Left lung (tissue), 10 donors: ENCODE measurements around the gene ANTXRL. TPM values are rescaled to one million over a fixed set of nuclear protein-coding genes. Genes with fewer than 3 reads are reported as not detected.

Experiments
- ATAC-seq: fragments of 200-7000 bp; cut with Tn5 transposase; one replicate; pipeline ENCODE4 v1.9.1; 2020; ENCODE audit warnings: moderate library complexity
- DNase-seq, 4 donors: peaks; one replicate each; pipeline ENCODE4 v3.0.0-alpha.2; 2013 to 2020
- H3K27ac ChIP-seq, 2 donors: fragments of 200-600 bp; sonication (generic) in 1 of 2; one replicate each; pipeline versions ENCODE4 v1.5.0 to v1.8.0; 2020 to 2021
- H3K27me3 ChIP-seq, 2 donors: fragments of 200-600 bp; sonication (generic) in 1 of 2; one replicate each; pipeline versions ENCODE4 v1.5.0 to v1.8.0; 2020 to 2021
- H3K36me3 ChIP-seq, 2 donors: fragments of 200-600 bp; sonication (generic) in 1 of 2; one replicate each; pipeline versions ENCODE4 v1.5.0 to v1.8.0; 2020 to 2021
- H3K4me1 ChIP-seq, 2 donors: fragments of 200-600 bp; one replicate each; pipeline ENCODE4 v1.8.0; 2021
- H3K4me3 ChIP-seq, 2 donors: fragments of 200-600 bp; sonication (generic) in 1 of 2; one replicate each; pipeline versions ENCODE4 v1.5.0 to v1.8.0; 2020 to 2021; ENCODE audit warnings: mild to moderate bottlenecking in 1 of 2
- H3K9me3 ChIP-seq, 2 donors: fragments of 200-600 bp; sonication (generic) in 1 of 2; one replicate each; pipeline versions ENCODE4 v1.5.0 to v1.8.0; 2020 to 2021
- intact Hi-C, 2 donors: fragments of 100-400 bp; cut with DNase I; formaldehyde crosslinking; loops; one replicate each; pipeline versions ENCODE4 v1.11.2 to v1.14.2; 2022
- polyA plus RNA-seq, 6 donors: library from polyadenylated mRNA; unstranded; fragments of 120-200 nt; gene quantifications; one replicate each; pipeline ENCODE4 v1.2.1, GENCODE V29; 2013; ENCODE audit not compliant: insufficient read length in 6 of 6
- total RNA-seq, 2 donors: library from RNA; stranded (reverse); fragmentation: NEBNext Ultra II Directional; extraction: Animal tissue kit (Norgen Biotek cat#: 25700); gene quantifications; one replicate each; pipeline ENCODE4 v1.2.1, GENCODE V29; 2021
- TF ChIP-seq, protein P1 (sequence below), 2 donors: fragments of 200-600 bp; sonication (generic) in 1 of 2; IDR thresholded peaks; one replicate each; pipeline versions ENCODE4 v1.5.0 to v1.8.0; 2021; ENCODE audit warnings: antibody characterized with exemption in 2 of 2
- donor health status: DM: no; HTN: yes; CAD: no.
- donor health status: DM: no; HTN: no; CAD: no.

The ANTXRL gene
- total and polyA plus RNA-seq, 8 donors = not detected

DNA sequence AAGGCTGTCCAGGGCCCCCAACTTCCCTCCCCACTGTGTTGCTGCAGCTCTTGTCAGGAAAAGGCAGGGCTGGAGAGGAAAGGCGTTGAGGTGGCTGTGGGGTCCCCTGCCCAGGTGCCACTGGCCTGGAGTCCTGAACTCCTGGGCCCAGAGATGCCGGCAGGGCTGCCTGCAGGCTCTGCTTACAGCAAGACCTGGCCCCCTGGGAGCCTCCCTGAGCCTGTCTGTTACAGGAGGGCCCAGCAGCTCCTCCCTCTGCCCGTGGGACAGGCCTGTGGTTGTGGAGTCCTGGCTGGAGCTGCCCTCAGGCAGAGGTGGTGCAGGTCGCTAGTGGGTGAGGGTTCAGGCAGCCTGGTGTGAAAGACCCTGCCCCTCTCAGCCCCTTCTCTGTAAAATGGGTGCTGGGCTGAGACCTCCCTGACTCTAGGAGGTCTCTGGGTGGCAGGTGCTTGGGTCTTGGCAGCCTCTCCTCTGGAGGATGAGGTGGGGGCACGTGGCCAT is 9.9 kb downstream of the ANTXRL start:
- intact Hi-C loops = no loop called here
- Histone ChIP-seq H3K9me3 (no peaks in the 10 kb centered on the region), H3K4me1 (peaks cover 5 to 11% of the 10 kb centered on the region in 2 donors), H3K27ac (no peak overlapping the region), H3K4me3 (no peak overlapping the region), H3K36me3 (no peaks in the 10 kb centered on the region), H3K27me3 (no peaks in the 10 kb centered on the region)
- TF ChIP-seq, protein P1, sequence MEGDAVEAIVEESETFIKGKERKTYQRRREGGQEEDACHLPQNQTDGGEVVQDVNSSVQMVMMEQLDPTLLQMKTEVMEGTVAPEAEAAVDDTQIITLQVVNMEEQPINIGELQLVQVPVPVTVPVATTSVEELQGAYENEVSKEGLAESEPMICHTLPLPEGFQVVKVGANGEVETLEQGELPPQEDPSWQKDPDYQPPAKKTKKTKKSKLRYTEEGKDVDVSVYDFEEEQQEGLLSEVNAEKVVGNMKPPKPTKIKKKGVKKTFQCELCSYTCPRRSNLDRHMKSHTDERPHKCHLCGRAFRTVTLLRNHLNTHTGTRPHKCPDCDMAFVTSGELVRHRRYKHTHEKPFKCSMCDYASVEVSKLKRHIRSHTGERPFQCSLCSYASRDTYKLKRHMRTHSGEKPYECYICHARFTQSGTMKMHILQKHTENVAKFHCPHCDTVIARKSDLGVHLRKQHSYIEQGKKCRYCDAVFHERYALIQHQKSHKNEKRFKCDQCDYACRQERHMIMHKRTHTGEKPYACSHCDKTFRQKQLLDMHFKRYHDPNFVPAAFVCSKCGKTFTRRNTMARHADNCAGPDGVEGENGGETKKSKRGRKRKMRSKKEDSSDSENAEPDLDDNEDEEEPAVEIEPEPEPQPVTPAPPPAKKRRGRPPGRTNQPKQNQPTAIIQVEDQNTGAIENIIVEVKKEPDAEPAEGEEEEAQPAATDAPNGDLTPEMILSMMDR (IDR thresholded peaks at IDR 0.05) = no peak
- DNase-seq = peak in 1 of 4 donors; percentile 71
- ATAC-seq = no peak

DNA sequence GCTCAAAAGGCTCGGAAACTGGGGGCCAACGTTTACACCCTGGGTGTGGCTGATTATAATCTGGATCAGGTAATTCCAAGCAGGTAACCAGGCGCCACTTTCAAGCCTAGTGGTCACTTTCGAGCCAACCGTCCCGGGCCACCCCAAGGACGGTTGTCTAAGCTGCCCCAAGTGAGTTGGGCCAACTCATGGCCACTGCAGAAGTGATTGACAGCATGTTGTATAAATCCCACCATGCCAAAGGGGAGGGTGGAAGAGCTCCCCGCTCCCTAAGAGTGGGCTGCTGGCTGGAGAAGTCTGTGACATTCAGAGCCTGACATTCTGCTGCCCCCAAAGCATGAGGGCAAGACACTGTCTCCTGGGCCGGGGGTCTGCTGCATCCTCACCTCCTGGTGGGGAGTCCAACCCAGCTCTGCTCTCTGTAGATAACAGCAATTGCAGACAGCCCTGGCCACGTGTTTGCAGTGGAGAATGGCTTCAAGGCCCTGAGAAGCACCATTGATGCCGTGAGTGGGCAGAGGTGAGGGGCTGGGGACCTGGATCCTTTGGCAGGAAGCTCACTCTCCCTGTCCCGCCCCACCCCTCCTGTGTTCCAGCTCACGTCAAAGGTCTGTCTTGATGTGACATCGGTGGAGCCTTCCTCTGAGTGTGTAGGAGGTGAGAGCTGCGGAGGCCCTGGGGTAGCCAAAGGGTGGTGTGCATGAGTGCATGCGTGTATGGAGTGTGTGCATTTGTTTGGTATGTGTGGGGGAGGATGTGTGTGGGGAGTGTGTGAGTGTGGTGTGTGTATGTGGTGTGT is 10.8 kb downstream of the ANTXRL start:
- TF ChIP-seq, protein P1 (IDR thresholded peaks at IDR 0.05) = no peak
- intact Hi-C loops = no loop called here
- Histone ChIP-seq H3K27me3 (no peaks in the 10 kb centered on the region), H3K27ac (no peak overlapping the region), H3K4me3 (no peak overlapping the region), H3K9me3 (no peaks in the 10 kb centered on the region), H3K4me1 (peaks cover 1 to 11% of the 10 kb centered on the region in 2 donors), H3K36me3 (no peaks in the 10 kb centered on the region)
- DNase-seq = no peak
- no peak for ATAC-seq

DNA sequence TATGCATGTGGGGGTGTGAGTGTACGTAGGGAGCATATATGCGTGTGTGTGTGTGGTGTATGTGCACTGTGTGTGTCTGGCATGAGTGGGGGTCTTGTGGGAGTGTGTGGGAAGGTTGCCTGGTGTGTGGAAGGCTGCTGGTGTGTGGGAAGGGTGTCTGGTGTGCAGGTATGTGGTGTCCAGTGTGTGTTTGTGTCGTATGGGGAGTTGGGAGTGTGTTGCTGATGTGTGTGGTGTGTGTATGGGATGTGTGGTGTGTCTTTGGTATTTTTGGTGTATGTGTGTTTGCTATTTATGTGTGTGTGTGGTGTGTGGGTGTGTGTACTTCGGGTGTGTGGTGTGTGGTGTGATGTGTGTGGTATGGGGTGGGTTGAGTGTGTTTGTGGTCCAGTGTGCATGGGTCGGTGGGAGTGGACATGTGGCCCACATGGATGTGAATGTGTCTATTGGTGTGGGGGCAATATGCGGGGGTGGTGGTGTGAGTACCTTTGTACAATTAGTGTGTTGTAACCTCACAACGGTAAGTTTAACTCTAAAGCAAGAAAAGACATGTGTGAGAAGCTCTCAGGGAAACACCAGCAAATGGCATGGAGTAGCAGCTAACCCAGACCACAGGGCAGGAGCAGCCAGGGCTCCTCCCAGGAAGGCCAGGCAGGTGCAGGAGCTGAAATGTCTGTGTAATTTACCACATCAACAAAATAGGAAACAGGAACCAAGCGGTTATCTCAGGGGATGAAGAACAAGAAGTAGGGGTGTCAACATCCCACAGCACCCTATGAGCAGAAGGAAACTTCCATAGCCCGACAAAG is 11.9 kb downstream of the ANTXRL start:
- no peaks in the 10 kb centered on the region for H3K36me3 ChIP-seq
- DNase-seq = no peak
- H3K27me3 ChIP-seq = no peaks in the 10 kb centered on the region
- no peaks in the 10 kb centered on the region for H3K9me3 ChIP-seq
- peaks cover 0 to 11% of the 10 kb centered on the region in 2 donors for H3K4me1 ChIP-seq
- peak overlapping the region in 1 of 2 donors; percentile 52 for H3K27ac ChIP-seq
- TF ChIP-seq, protein P1 (IDR thresholded peaks at IDR 0.05) = no peak
- no peak overlapping the region for H3K4me3 ChIP-seq
- intact Hi-C loops = no loop called here
- ATAC-seq = no peak

DNA sequence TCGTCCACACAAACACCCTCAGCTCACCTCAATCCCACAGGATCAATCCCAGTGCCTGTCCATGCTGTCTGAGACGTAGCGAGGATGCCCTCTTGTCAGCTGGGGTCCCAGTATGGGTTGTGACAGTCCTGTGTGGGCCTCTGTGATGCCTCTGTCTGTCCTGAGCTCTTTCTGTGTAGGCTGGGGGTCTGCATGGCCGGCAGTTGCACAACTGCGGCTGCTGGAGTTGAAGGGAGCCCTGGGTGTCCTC is 12.4 kb downstream of the ANTXRL start:
- peak overlapping the region in 1 of 2 donors; percentile 52 for H3K27ac ChIP-seq
- TF ChIP-seq, protein P1 (IDR thresholded peaks at IDR 0.05) = no peak
- intact Hi-C loops = no loop called here

More for the DNA sequence above, 12.4 kb downstream of the ANTXRL start:
- Histone ChIP-seq H3K36me3 (no peaks in the 10 kb centered on the region), H3K4me1 (peaks cover 0 to 11% of the 10 kb centered on the region in 2 donors), H3K9me3 (no peaks in the 10 kb centered on the region), H3K27me3 (no peaks in the 10 kb centered on the region), H3K4me3 (no peak overlapping the region)
- ATAC-seq (no peak), DNase-seq (no peak)
